Measurements from ENCODE around the gene ZNF511.

DNA sequence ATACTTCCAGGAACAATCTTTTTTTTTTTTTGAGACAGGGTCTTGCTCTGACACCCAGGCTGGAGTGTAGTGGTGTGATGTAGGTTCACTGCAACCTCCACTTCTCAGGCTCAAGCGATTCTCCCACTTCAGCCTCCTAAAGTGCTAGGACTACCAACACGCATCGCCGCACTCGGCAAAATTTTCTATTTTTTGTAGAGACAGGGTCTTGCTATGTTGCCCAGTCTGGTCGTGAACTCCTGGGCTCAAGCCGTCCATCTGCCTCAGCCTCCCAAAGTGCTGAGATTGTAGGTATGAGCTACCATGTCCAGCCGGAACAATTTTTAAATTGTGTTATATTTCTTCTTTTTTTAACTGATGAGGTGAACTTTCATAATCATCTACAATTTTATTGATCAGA lies 2.1 kb downstream of the ZNF511 start:
- TF ChIP-seq POLR2AphosphoS5 (IDR thresholded peaks at IDR 0.05; ENCODE audit: borderline replicate concordance, low read depth, low read length) = no peak
- no peak for TF ChIP-seq EZH2 (IDR thresholded peaks at IDR 0.05)
- TF ChIP-seq FOXP2 (optimal IDR thresholded peaks at IDR 0.05; ENCODE audit: control extremely low read depth, extremely low read length, insufficient read depth) = no peak

All from SK-N-MC (cell line).